IMR-90 (cell line): ENCODE data around the gene APIP. TPM values are rescaled to one million over a fixed set of nuclear protein-coding genes. Genes with fewer than 3 reads are reported as not detected.

Experiments
- ATAC-seq: fragments of 200-7000 bp; cut with Tn5 transposase; 2 replicates; pipeline ENCODE4 v1.9.1; 2020; ENCODE audit warnings: low read depth, mild to moderate bottlenecking, moderate library complexity
- BruUV-seq: library from RNA; stranded (reverse); fragments of 400-500 nt; replicated peaks from 2 replicates; lab custom pipeline; 2021; lab: Mats Ljungman, UMichigan
- CTCF ChIA-PET: fragments of 300-600 bp; formaldehyde crosslinking; extraction: SDS; loops from one replicate; lab custom pipeline; 2021; ENCODE audit warnings: antibody characterized with exemption; lab: Yijun Ruan, JAX
- POLR2A ChIA-PET: fragments of 300-600 bp; sonication (Branson Sonifier 250); formaldehyde crosslinking; loops from one replicate; lab custom pipeline; 2022; ENCODE audit warnings: antibody characterized with exemption; ENCODE audit not compliant: unreplicated experiment; lab: Charles Lee
- DNase-seq: peaks from one replicate; pipeline ENCODE4 v3.0.0; 2013
- H2AFZ ChIP-seq: replicated peaks from 2 replicates; pipeline ENCODE3; 2013; ENCODE audit warnings: low read length, mild to moderate bottlenecking; ENCODE audit not compliant: poor library complexity
- H2AK5ac ChIP-seq: 2 replicates; pipeline ENCODE4 v1.6.1; 2013; ENCODE audit warnings: low read depth, low read length, inconsistent platforms
- H2AK9ac ChIP-seq: replicated peaks from 2 replicates; pipeline ENCODE3; 2013; ENCODE audit warnings: mild to moderate bottlenecking, low read depth, low read length, moderate library complexity; ENCODE audit not compliant: poor library complexity
- H2BK120ac ChIP-seq: 2 replicates; pipeline ENCODE4 v1.6.1; 2013; ENCODE audit warnings: low read depth, low read length, inconsistent platforms
- H2BK15ac ChIP-seq: 3 replicates; pipeline ENCODE4 v1.6.1; 2013; ENCODE audit warnings: low read depth, low read length, inconsistent platforms
- H2BK20ac ChIP-seq: 2 replicates; pipeline ENCODE4 v1.6.1; 2013; ENCODE audit warnings: low read depth, mild to moderate bottlenecking, inconsistent platforms, low read length, moderate library complexity
- H2BK5ac ChIP-seq: 2 replicates; pipeline ENCODE4 v1.6.1; 2013; ENCODE audit warnings: mild to moderate bottlenecking, low read depth, low read length, inconsistent platforms; ENCODE audit not compliant: poor library complexity, severe bottlenecking
- H3K14ac ChIP-seq: replicated peaks from 2 replicates; pipeline ENCODE4 v1.6.1; 2013; ENCODE audit warnings: low read depth, low read length, inconsistent platforms
- H3K18ac ChIP-seq: 2 replicates; pipeline ENCODE4 v1.6.1; 2013; ENCODE audit warnings: low read depth, low read length, control low read depth
- H3K23ac ChIP-seq: 2 replicates; pipeline ENCODE4 v1.6.1; 2013; ENCODE audit warnings: low read depth, low read length, inconsistent platforms
- H3K27ac ChIP-seq: 2 replicates; pipeline ENCODE4 v1.5.1; 2013; ENCODE audit warnings: mild to moderate bottlenecking, control low read depth, low read length; ENCODE audit not compliant: insufficient read depth
- H3K27me3 ChIP-seq: 2 replicates; pipeline ENCODE4 v1.6.1; 2013; ENCODE audit warnings: low read length; ENCODE audit not compliant: control insufficient read depth, insufficient read depth
- H3K36me3 ChIP-seq: 2 replicates; pipeline ENCODE4 v1.6.1; 2013; ENCODE audit warnings: low read length, mixed read lengths; ENCODE audit not compliant: control insufficient read depth, insufficient read depth
- H3K4ac ChIP-seq: 2 replicates; pipeline ENCODE4 v1.6.1; 2013; ENCODE audit warnings: low read depth, low read length, inconsistent platforms
- H3K4me1 ChIP-seq: 2 replicates; pipeline ENCODE4 v1.6.1; 2013; ENCODE audit warnings: low read length, mixed read lengths; ENCODE audit not compliant: control insufficient read depth, insufficient read depth
- H3K4me2 ChIP-seq: 2 replicates; pipeline ENCODE4 v1.6.1; 2013; ENCODE audit warnings: low read depth, mild to moderate bottlenecking, control low read depth, low read length, moderate library complexity
- H3K4me3 ChIP-seq: 2 replicates; pipeline ENCODE4 v1.5.1; 2013; ENCODE audit warnings: low read depth, mild to moderate bottlenecking, control low read depth, low read length, moderate library complexity; ENCODE audit not compliant: insufficient read depth
- H3K56ac ChIP-seq: 2 replicates; pipeline ENCODE4 v1.6.1; 2013; ENCODE audit warnings: low read length, inconsistent platforms; ENCODE audit not compliant: insufficient read depth; ENCODE audit errors: extremely low read depth
- H3K79me1 ChIP-seq, 2 experiments: 2 replicates each; pipeline ENCODE4 v1.6.1; 2013; ENCODE audit warnings: low read length in 2 of 2, inconsistent platforms in 1 of 2, low read depth in 1 of 2
- H3K9ac ChIP-seq: 2 replicates; pipeline ENCODE4 v1.6.1; 2013; ENCODE audit warnings: low read depth, low read length, control low read depth
- H3K9me1 ChIP-seq: 2 replicates; pipeline ENCODE4 v1.6.1; 2013; ENCODE audit warnings: low read length, inconsistent platforms; ENCODE audit not compliant: insufficient read depth
- H3K9me3 ChIP-seq: 2 replicates; pipeline ENCODE4 v1.6.1; 2013; ENCODE audit warnings: low read length; ENCODE audit not compliant: control insufficient read depth, insufficient read depth
- H4K20me1 ChIP-seq: 2 replicates; pipeline ENCODE4 v1.6.1; 2013; ENCODE audit warnings: low read length, inconsistent platforms; ENCODE audit not compliant: insufficient read depth
- H4K5ac ChIP-seq: 2 replicates; pipeline ENCODE4 v1.6.1; 2013; ENCODE audit warnings: mild to moderate bottlenecking, low read depth, low read length, control low read depth
- H4K8ac ChIP-seq, 2 experiments: 2 replicates each; pipeline ENCODE4 v1.6.1; 2013; ENCODE audit warnings: low read depth in 2 of 2, low read length in 2 of 2, control low read depth in 1 of 2, inconsistent platforms in 1 of 2
- H4K91ac ChIP-seq: 2 replicates; pipeline ENCODE4 v1.6.1; 2013; ENCODE audit warnings: low read depth, low read length, inconsistent platforms; ENCODE audit not compliant: insufficient read depth
- NFE2L2 ChIP-seq: fragments of 150-350 bp; IDR thresholded peaks from 2 replicates; pipeline ENCODE4 v1.6.1; 2016; ENCODE audit warnings: low read depth, mild to moderate bottlenecking, low read length
- RCOR1 ChIP-seq: IDR thresholded peaks from 2 replicates; pipeline ENCODE4 v1.6.1; 2012; ENCODE audit warnings: mild to moderate bottlenecking, low read length, improper control_type of control experiment; ENCODE audit not compliant: insufficient replicate concordance
- RFX5 ChIP-seq: IDR thresholded peaks from 2 replicates; pipeline ENCODE4 v1.8.0; 2012; ENCODE audit warnings: low read depth, mild to moderate bottlenecking, low read length, moderate library complexity
- WGBS, 2 experiments: methylation state at CpG; one replicate each; pipeline versions ENCODE4 v1.1.5 to v1.1.7; 2013; ENCODE audit warnings: missing lambda C conversion rate in 2 of 2; ENCODE audit not compliant: insufficient read length in 1 of 2; ENCODE audit errors: extremely low coverage in 2 of 2; 5-methylcytosine and 5-hydroxymethylcytosine counted together
- dilution Hi-C: fragments of 300-500 bp; cut with HindIII; formaldehyde crosslinking; loops from one replicate; pipeline ENCODE4 v1.14.3; 2018; ENCODE audit warnings: low sequenced_read_pairs; ENCODE audit not compliant: unreplicated experiment
- in situ Hi-C: fragments of 300-500 bp; cut with MboI; formaldehyde crosslinking; loops from 3 replicates; pipeline ENCODE4 v1.14.3; 2019; ENCODE audit warnings: low sequenced_read_pairs, inconsistent platforms, mixed read lengths
- intact Hi-C: fragments of 100-400 bp; cut with micrococcal nuclease; formaldehyde crosslinking; loops from 2 replicates; pipeline ENCODE4 v1.10.0; 2022
- polyA plus RNA-seq, 3 experiments: library from polyadenylated mRNA; depleted of rRNA; stranded (reverse); fragments of >200 nt; gene quantifications; 2 replicates each; pipeline ENCODE4 v1.2.3, GENCODE V29; 2012; ENCODE audit warnings: low replicate concordance in 1 of 3
- total RNA-seq: library from RNA; depleted of rRNA; stranded (reverse); fragments of >200 nt; gene quantifications from 2 replicates; pipeline ENCODE4 v1.2.3, GENCODE V29; 2012
- TF ChIP-seq, protein P1 (sequence below): conservative IDR thresholded peaks from 2 replicates; pipeline ENCODE4 v1.5.1; 2012; ENCODE audit warnings: mild to moderate bottlenecking, low read depth, low read length, improper control_type of control experiment

Gene APIP
- total and polyA plus RNA-seq, 2 of the 4 experiments (the other 2 are of a cell fraction), result 9.9 to 16.6 TPM

DNA sequence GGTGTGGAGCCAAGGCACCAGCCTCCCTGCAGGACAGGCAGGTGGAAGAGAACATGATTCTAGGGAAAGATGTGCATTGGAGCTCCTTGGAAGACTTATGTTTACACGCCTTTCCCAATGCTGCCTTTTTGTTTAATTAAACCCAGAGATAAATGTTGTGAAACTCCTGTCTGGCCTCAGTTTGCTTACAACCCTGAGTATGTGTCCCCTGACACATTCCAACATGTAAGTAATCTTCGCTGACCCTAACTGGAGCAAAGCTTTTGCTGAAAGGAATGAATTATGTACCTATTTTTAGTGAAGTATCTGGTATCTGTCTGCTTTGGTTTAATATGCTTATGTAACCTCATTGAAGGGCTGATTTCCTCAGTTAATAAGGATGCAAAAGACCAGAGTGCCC lies 56.7 kb downstream of the APIP start:
- Histone ChIP-seq H2BK120ac (no peak overlapping the region), H3K4me2 (no peak overlapping the region), H3K4me3 (no peak overlapping the region), H2AK5ac (no peak overlapping the region), H3K18ac (no peak overlapping the region), H2AK9ac (no peak overlapping the region), H3K27me3 (peaks cover 14% of the 10 kb centered on the region), H2BK5ac (no peak overlapping the region), H3K27ac (no peak overlapping the region), H3K14ac (no peak overlapping the region), H3K36me3 (no peaks in the 10 kb centered on the region), H4K5ac (no peak overlapping the region), H3K79me1 (no peaks in the 10 kb centered on the region), H3K23ac (no peak overlapping the region), H3K56ac (no peak overlapping the region), H4K20me1 (no peaks in the 10 kb centered on the region), H3K4ac (no peak overlapping the region), H3K4me1 (no peaks in the 10 kb centered on the region), H4K8ac (no peak overlapping the region), H4K91ac (no peak overlapping the region), H3K9ac (no peak overlapping the region), H2AFZ (no peak overlapping the region), H2BK15ac (no peak overlapping the region), H3K9me1 (no peaks in the 10 kb centered on the region), H3K9me3 (no peaks in the 10 kb centered on the region), H2BK20ac (no peak overlapping the region)
- no peak for TF ChIP-seq NFE2L2
- TF ChIP-seq, protein P1, sequence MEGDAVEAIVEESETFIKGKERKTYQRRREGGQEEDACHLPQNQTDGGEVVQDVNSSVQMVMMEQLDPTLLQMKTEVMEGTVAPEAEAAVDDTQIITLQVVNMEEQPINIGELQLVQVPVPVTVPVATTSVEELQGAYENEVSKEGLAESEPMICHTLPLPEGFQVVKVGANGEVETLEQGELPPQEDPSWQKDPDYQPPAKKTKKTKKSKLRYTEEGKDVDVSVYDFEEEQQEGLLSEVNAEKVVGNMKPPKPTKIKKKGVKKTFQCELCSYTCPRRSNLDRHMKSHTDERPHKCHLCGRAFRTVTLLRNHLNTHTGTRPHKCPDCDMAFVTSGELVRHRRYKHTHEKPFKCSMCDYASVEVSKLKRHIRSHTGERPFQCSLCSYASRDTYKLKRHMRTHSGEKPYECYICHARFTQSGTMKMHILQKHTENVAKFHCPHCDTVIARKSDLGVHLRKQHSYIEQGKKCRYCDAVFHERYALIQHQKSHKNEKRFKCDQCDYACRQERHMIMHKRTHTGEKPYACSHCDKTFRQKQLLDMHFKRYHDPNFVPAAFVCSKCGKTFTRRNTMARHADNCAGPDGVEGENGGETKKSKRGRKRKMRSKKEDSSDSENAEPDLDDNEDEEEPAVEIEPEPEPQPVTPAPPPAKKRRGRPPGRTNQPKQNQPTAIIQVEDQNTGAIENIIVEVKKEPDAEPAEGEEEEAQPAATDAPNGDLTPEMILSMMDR, result no peak
- TF ChIP-seq RCOR1, result no peak
- TF ChIP-seq RFX5, result no peak
- no peak for DNase-seq
- no TSS peak for BruUV-seq
- POLR2A ChIA-PET, result no interaction called here
- in situ Hi-C loops, result no loop called here
- CTCF ChIA-PET, result no interaction called here
- dilution Hi-C loops, result no loop called here
- ATAC-seq, result no peak; the same call in 1 of the 2 replicates
- intact Hi-C loops, result no loop called here
- no CpG with 5 or more reads among the region's 2 CpGs for WGBS, 2 experiments
